Measurements from ENCODE around the gene ANKS1A.
"Not testable (repeated sequence)": the region's sequence is repeated elsewhere in the genome, so short reads cannot be mapped to it uniquely, and the experiment has no call there.

ANKS1A gene

DNA sequence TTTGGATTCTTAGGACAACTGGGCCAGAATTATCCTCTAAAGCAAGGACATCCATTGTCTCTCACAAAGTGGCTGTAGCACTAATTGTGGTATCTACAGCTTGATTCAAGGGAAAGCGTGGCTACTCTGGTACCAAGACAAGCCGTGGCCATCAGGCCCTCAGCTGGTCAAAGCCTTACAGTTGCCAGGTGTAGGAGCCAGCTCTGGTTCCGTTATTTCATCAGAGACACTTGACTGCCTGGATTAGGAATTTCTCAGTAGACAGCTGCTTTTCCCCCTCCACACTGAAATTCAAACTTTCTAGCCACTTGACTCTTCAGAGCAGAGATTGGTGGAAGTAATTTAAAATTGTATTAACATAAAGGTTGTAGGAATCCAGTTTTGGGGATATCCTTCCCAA lies 104.2 kb downstream of the ANKS1A start:
- TF ChIP-seq, protein P1, sequence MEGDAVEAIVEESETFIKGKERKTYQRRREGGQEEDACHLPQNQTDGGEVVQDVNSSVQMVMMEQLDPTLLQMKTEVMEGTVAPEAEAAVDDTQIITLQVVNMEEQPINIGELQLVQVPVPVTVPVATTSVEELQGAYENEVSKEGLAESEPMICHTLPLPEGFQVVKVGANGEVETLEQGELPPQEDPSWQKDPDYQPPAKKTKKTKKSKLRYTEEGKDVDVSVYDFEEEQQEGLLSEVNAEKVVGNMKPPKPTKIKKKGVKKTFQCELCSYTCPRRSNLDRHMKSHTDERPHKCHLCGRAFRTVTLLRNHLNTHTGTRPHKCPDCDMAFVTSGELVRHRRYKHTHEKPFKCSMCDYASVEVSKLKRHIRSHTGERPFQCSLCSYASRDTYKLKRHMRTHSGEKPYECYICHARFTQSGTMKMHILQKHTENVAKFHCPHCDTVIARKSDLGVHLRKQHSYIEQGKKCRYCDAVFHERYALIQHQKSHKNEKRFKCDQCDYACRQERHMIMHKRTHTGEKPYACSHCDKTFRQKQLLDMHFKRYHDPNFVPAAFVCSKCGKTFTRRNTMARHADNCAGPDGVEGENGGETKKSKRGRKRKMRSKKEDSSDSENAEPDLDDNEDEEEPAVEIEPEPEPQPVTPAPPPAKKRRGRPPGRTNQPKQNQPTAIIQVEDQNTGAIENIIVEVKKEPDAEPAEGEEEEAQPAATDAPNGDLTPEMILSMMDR (IDR thresholded peaks at IDR 0.05; ENCODE audit: insufficient read depth, low read depth, low read length, missing control alignments) = no peak
- H3K4me3 ChIP-seq (ENCODE audit: low read depth, low read length) = no peak overlapping the region
- DNase-seq (ENCODE audit: low read depth) = no peak

DNA sequence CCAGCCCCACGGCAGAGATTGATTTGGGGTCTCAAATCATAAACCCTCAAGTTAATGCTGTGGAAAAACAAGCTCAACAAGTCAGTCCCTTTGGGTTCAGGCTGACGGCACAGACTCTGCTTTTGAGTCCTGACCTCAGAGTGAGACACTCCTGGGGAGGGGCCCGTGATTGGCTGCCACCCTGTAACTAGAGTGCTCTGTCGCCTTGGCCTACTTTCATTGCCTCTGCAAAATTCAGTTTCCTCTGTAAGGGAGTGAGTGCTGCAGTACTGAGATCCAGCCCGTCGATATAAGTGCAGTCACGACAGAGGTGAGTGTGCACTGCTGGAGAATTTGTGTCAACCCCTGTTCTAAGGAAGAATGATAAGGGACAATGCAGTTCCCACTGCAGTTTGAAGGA lies 105.6 kb downstream of the ANKS1A start:
- DNase-seq (ENCODE audit: low read depth) = no peak
- TF ChIP-seq, protein P1 (IDR thresholded peaks at IDR 0.05; ENCODE audit: insufficient read depth, low read depth, low read length, missing control alignments) = no peak
- no peak overlapping the region for H3K4me3 ChIP-seq (ENCODE audit: low read depth, low read length)

DNA sequence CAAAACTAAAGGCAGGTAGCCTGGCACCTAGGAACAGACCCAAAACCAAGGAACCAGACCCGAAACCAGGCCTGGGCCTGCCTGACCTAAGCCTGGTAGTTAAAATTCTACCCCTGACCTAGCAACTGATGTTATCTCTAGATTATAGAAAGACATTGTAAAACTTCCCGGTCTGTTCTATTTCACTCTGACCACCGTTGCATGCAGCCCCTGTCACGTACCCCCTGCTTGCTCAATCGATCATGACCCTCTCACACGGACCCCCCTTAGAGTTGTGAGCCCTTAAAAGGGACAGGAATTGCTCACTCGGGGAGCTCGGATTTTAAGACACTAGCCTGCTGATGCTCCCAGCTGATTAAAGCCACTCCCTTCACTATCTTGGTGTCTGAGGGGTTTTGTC lies 109.4 kb downstream of the ANKS1A start:
- DNase-seq (ENCODE audit: low read depth); H3K4me3 ChIP-seq (ENCODE audit: low read depth, low read length): not testable (repeated sequence)

DNA sequence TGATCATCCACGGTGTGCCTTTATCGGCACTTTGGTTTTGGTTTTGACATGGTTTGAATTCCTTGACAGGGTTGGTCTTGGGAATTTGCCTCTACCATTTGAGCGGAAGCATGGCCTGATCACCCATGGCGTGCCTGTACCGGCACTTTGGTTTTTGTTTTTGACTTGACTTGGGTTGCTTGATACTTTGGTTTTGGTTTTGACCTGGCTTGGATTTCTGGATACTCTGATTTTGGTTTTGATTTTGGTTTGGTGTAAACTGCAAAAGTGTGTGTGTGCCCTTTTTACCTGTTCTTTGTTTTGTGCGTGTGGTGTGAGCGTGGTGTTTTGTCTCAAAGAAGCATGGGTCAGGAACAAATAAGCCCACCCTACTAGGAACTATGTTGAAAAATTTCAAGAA lies 110.1 kb downstream of the ANKS1A start:
- not testable (repeated sequence) for H3K4me3 ChIP-seq (ENCODE audit: low read depth, low read length); DNase-seq (ENCODE audit: low read depth)

DNA sequence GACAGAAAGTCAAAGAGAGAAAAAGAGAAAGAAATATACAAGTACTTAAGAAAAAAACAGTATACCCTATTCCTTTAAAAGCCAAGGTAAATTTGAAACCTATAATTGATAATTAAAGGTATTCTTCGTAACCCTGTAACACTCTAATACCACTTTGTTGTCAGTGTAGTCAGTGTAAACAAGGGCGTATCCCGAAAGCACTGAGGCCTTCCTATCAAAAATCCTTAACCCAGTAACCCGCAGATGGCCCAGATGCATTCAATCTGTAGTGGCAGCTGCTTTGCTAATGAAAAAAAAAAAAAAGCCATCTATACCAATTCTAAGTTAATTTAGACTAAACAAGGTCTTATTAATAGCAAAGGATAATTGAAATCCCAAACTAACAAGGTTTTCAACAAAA lies 110.9 kb downstream of the ANKS1A start:
- not testable (repeated sequence) for DNase-seq (ENCODE audit: low read depth); H3K4me3 ChIP-seq (ENCODE audit: low read depth, low read length)

DNA sequence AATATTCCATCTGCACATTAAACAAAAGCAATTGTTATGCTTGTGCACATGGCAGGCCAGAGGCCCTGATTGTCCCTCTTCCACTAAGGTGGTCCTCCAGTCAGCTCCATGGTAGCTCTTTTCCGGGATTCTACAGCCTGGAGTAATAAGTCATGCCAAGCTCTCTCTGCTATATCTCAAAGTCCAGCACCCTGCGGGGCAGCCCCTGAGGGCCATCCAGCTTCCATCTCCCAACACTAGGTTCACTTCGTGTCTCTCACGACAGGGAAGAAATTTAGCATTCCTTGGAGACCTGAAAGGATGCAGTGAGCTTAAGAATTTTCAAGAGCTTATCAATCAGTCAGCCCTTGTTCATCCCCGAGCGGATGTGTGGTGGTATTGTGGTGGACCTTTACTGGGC lies 112.3 kb downstream of the ANKS1A start:
- DNase-seq (ENCODE audit: low read depth); H3K4me3 ChIP-seq (ENCODE audit: low read depth, low read length): not testable (repeated sequence)

DNA sequence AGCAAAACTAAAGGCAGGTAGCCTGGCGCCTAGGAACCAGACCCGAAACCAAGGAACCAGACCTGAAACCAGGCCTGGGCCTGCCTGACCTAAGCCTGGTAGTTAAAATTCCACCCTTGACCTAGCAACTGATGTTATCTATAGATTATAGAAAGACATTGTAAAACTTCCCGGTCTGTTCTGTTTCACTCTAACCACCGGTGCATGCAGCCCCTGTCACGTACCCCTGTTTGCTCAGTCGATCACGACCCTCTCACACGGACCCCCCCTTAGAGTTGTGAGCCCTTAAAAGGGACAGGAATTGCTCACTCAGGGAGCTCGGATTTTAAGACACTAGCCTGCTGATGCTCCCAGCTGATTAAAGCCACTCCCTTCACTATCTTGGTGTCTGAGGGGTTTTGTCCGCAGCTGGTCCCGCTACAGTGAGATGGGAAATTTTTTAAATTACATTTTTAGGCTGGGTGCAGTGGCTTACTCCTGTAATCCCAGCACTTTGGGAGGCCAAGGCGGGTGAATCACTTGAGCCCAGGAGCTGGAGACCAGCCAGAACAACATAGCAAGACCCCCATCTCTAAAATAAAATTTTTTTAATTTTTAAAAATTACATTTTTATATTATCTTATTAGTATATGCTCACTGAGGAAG lies 115.0 kb downstream of the ANKS1A start:
- not testable (repeated sequence) for DNase-seq (ENCODE audit: low read depth); H3K4me3 ChIP-seq (ENCODE audit: low read depth, low read length)

DNA sequence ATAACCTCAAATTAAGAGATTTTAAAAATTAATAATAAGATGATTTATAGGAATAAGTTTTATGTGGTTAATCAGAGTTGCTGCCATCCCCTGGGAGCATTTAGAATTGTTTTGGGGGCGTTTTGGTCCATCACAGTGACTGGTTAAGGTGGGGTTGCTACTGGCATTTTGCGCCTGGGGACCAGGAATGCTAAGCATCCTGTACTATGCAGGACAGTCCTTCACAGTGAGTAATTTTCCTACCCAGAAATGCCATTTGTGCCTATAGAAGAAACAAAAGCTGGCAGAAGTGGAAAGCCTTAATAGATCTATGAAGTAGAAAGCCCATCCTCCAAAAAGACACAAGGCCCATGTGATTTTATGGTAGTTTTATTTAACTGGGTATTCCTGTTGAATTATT lies 118.0 kb downstream of the ANKS1A start:
- H3K4me3 ChIP-seq (ENCODE audit: low read depth, low read length) = no peak overlapping the region
- DNase-seq (ENCODE audit: low read depth) = no peak
- TF ChIP-seq, protein P1 (IDR thresholded peaks at IDR 0.05; ENCODE audit: insufficient read depth, low read depth, low read length, missing control alignments) = no peak

DNA sequence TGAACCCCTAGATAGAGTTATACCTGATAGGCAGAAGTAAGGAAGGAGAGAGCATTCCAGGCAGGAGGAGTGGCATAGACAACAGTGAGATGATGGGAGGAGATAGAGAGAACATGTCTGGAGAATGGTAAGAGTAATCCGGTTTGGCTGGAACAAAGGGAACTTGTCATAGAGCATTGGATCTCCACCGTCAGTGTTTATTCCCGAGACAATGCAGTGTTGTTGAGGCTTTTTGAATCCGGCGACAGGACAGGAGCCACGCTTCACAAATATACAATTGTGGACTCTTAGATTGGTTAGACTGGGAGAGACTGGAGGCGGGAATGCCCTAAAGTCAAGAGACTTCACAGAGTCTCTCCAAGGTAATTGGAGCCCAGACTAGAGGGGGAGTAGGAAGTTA lies 119.8 kb downstream of the ANKS1A start:
- TF ChIP-seq, protein P1 (IDR thresholded peaks at IDR 0.05; ENCODE audit: insufficient read depth, low read depth, low read length, missing control alignments) = no peak
- no peak overlapping the region for H3K4me3 ChIP-seq (ENCODE audit: low read depth, low read length)
- DNase-seq (ENCODE audit: low read depth) = no peak
